K562 (cell line): ENCODE results near the gene PRPSAP1. TPM values are rescaled to one million over a fixed set of nuclear protein-coding genes. Genes with fewer than 3 reads are reported as not detected.
A peak's percentile ranks its signal among the peaks of the same experiment; 100 is the strongest.

Experiments
- GABPA ChIP-seq: fragments of 200-800 bp; sonication (Bioruptor generic); conservative IDR thresholded peaks from 2 replicates; pipeline ENCODE4 v1.6.1; 2016; ENCODE audit warnings: low read depth, missing genetic modification characterization, missing compliant biosample characterization
- HIVEP1 ChIP-seq: fragments of 250-450 bp; sonication (Bioruptor Pico); IDR thresholded peaks from 2 replicates; pipeline ENCODE4 v1.4.0; 2020; ENCODE audit warnings: mild to moderate bottlenecking
- MTA2 ChIP-seq: fragments of 450-650 bp; IDR thresholded peaks from 2 replicates; pipeline ENCODE4 v1.6.1; 2016; ENCODE audit warnings: low read depth
- POLR3A ChIP-seq: IDR thresholded peaks from 2 replicates; pipeline ENCODE4 v1.6.1; 2011; ENCODE audit warnings: borderline replicate concordance, mild to moderate bottlenecking, moderate library complexity; ENCODE audit not compliant: insufficient read length, insufficient read depth; ENCODE audit errors: extremely low read depth
- ZNF316 ChIP-seq: fragments of 450-650 bp; IDR thresholded peaks from 2 replicates; pipeline ENCODE4 v1.6.1; 2016
- polyA plus RNA-seq, 8 experiments: library from polyadenylated mRNA; depleted of rRNA in 4 of 8; stranded (reverse) in 5 of 8; unstranded in 3 of 8; fragments of >200 nt; fragmentation: Nextera tagmentation in 2 of 8; fragmentation: Illumina TruSeq in 1 of 8; extraction: Ambion mirVana in 2 of 8; extraction: Trizol in 1 of 8; gene quantifications; 2 replicates each; pipeline versions ENCODE4 v1.2.1 to v1.2.3, GENCODE V29; 2011 to 2014; ENCODE audit warnings: inconsistent platforms in 1 of 8, missing spikeins in 1 of 8
- total RNA-seq, 7 experiments: library from RNA; depleted of rRNA in 6 of 7; stranded (reverse); fragments of >200 nt in 6 of 7; fragmentation: Illumina TruSeq in 2 of 7; extraction: Trizol in 2 of 7; gene quantifications; 2 replicates each; pipeline versions ENCODE4 v1.2.1 to v1.2.3, GENCODE V29; 2011 to 2021; ENCODE audit warnings: low replicate concordance in 1 of 7
- TF ChIP-seq, protein P1 (sequence below): fragments of 450-650 bp; formaldehyde crosslinking; IDR thresholded peaks from 2 replicates; pipeline ENCODE4 v1.4.0; 2020; ENCODE audit warnings: mild to moderate bottlenecking, moderate library complexity
- TF ChIP-seq, protein P2 (sequence below): fragments of 450-650 bp; IDR thresholded peaks from one replicate; pipeline ENCODE4 v1.6.1; 2018; ENCODE audit warnings: mild to moderate bottlenecking, moderate library complexity; ENCODE audit not compliant: partially characterized antibody
- TF ChIP-seq, protein P3 (sequence below): fragments of 250-450 bp; sonication (Bioruptor Pico); IDR thresholded peaks from 2 replicates; pipeline ENCODE4 v1.9.0; 2021; ENCODE audit warnings: mild to moderate bottlenecking
- TF ChIP-seq, protein P4 (sequence below): fragments of 150-350 bp; IDR thresholded peaks from 2 replicates; pipeline ENCODE4 v1.6.1; 2014; ENCODE audit warnings: low read depth, mild to moderate bottlenecking, low read length, borderline replicate concordance
- TF ChIP-seq, protein P5 (sequence below): fragments of 250-450 bp; sonication (Bioruptor Pico); IDR thresholded peaks from 2 replicates; pipeline ENCODE4 v1.8.0; 2022; ENCODE audit warnings: moderate library complexity, mild to moderate bottlenecking, inconsistent platforms
- TF ChIP-seq, protein P6 (sequence below): fragments of 250-450 bp; sonication (Bioruptor Pico); IDR thresholded peaks from 2 replicates; pipeline ENCODE4 v1.5.0; 2021
- TF ChIP-seq, protein P7 (sequence below): sonication (generic); formaldehyde crosslinking; IDR thresholded peaks from 2 replicates; pipeline ENCODE4 v1.8.1; 2023; ENCODE audit warnings: mild to moderate bottlenecking, missing genetic modification reagents
- TF ChIP-seq, protein P8 (sequence below): sonication (generic); formaldehyde crosslinking; IDR thresholded peaks from 2 replicates; pipeline ENCODE4 v1.8.0; 2022; ENCODE audit warnings: mild to moderate bottlenecking, missing genetic modification reagents, borderline replicate concordance

The PRPSAP1 gene
- total and polyA plus RNA-seq, 9 of the 15 experiments (the other 6 are each of a cell fraction or from before 2014, with no cell fraction given): 21.9 to 77.1 (median 40.8) TPM

DNA sequence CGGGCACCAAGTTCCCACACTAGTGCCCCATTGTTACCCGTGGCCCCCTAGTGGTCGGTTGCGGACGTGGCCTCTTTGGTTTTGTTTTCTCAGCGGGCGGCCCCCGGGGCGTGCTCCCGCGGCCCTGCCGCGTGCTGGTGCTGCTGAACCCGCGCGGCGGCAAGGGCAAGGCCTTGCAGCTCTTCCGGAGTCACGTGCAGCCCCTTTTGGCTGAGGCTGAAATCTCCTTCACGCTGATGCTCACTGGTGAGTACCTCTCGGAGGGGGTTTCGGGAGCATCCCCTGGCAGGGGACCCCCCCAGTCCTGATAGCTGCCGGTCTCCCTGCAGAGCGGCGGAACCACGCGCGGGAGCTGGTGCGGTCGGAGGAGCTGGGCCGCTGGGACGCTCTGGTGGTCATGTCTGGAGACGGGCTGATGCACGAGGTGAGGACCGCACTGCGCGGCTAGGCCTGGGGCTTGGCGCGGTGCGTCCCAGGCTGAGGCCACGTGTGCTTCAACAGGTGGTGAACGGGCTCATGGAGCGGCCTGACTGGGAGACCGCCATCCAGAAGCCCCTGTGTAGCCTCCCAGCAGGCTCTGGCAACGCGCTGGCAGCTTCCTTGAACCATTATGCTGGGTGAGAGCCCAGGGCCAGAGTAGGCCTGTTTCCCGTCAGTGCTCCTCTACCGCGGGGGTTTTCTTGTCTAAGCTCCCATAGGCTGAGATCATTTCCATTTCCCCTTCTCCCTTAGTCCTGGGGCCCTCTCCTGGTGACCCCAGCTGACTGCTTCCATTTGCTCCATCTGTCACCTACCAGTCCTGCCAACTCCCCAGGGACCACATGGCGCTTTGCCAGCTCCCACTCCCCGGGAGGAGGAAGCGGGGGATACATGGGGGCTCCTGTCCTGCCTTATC is 32.4 kb upstream of the PRPSAP1 start (continued):
- TF ChIP-seq, protein P1, sequence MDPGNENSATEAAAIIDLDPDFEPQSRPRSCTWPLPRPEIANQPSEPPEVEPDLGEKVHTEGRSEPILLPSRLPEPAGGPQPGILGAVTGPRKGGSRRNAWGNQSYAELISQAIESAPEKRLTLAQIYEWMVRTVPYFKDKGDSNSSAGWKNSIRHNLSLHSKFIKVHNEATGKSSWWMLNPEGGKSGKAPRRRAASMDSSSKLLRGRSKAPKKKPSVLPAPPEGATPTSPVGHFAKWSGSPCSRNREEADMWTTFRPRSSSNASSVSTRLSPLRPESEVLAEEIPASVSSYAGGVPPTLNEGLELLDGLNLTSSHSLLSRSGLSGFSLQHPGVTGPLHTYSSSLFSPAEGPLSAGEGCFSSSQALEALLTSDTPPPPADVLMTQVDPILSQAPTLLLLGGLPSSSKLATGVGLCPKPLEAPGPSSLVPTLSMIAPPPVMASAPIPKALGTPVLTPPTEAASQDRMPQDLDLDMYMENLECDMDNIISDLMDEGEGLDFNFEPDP (CRISPR knock-in tag): no peak
- TF ChIP-seq, protein P2, sequence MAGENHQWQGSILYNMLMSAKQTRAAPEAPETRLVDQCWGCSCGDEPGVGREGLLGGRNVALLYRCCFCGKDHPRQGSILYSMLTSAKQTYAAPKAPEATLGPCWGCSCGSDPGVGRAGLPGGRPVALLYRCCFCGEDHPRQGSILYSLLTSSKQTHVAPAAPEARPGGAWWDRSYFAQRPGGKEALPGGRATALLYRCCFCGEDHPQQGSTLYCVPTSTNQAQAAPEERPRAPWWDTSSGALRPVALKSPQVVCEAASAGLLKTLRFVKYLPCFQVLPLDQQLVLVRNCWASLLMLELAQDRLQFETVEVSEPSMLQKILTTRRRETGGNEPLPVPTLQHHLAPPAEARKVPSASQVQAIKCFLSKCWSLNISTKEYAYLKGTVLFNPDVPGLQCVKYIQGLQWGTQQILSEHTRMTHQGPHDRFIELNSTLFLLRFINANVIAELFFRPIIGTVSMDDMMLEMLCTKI: no peak
- TF ChIP-seq MTA2 (no peak), POLR3A (no peak), HIVEP1 (CRISPR knock-in tag) (no peak), ZNF316 (no peak), GABPA (no peak)
- TF ChIP-seq, protein P3, sequence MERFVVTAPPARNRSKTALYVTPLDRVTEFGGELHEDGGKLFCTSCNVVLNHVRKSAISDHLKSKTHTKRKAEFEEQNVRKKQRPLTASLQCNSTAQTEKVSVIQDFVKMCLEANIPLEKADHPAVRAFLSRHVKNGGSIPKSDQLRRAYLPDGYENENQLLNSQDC (CRISPR knock-in tag): no peak
- TF ChIP-seq, protein P4, sequence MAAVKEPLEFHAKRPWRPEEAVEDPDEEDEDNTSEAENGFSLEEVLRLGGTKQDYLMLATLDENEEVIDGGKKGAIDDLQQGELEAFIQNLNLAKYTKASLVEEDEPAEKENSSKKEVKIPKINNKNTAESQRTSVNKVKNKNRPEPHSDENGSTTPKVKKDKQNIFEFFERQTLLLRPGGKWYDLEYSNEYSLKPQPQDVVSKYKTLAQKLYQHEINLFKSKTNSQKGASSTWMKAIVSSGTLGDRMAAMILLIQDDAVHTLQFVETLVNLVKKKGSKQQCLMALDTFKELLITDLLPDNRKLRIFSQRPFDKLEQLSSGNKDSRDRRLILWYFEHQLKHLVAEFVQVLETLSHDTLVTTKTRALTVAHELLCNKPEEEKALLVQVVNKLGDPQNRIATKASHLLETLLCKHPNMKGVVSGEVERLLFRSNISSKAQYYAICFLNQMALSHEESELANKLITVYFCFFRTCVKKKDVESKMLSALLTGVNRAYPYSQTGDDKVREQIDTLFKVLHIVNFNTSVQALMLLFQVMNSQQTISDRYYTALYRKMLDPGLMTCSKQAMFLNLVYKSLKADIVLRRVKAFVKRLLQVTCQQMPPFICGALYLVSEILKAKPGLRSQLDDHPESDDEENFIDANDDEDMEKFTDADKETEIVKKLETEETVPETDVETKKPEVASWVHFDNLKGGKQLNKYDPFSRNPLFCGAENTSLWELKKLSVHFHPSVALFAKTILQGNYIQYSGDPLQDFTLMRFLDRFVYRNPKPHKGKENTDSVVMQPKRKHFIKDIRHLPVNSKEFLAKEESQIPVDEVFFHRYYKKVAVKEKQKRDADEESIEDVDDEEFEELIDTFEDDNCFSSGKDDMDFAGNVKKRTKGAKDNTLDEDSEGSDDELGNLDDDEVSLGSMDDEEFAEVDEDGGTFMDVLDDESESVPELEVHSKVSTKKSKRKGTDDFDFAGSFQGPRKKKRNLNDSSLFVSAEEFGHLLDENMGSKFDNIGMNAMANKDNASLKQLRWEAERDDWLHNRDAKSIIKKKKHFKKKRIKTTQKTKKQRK: no peak
- TF ChIP-seq, protein P5, sequence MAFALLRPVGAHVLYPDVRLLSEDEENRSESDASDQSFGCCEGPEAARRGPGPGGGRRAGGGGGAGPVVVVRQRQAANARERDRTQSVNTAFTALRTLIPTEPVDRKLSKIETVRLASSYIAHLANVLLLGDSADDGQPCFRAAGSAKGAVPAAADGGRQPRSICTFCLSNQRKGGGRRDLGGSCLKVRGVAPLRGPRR (CRISPR knock-in tag): no peak
- TF ChIP-seq, protein P6, sequence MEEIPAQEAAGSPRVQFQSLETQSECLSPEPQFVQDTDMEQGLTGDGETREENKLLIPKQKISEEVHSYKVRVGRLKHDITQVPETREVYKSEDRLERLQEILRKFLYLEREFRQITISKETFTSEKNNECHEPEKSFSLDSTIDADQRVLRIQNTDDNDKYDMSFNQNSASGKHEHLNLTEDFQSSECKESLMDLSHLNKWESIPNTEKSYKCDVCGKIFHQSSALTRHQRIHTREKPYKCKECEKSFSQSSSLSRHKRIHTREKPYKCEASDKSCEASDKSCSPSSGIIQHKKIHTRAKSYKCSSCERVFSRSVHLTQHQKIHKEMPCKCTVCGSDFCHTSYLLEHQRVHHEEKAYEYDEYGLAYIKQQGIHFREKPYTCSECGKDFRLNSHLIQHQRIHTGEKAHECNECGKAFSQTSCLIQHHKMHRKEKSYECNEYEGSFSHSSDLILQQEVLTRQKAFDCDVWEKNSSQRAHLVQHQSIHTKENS (CRISPR knock-in tag): no peak
- TF ChIP-seq, protein P7, sequence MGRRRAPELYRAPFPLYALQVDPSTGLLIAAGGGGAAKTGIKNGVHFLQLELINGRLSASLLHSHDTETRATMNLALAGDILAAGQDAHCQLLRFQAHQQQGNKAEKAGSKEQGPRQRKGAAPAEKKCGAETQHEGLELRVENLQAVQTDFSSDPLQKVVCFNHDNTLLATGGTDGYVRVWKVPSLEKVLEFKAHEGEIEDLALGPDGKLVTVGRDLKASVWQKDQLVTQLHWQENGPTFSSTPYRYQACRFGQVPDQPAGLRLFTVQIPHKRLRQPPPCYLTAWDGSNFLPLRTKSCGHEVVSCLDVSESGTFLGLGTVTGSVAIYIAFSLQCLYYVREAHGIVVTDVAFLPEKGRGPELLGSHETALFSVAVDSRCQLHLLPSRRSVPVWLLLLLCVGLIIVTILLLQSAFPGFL (CRISPR knock-in tag): no peak
- TF ChIP-seq, protein P8, sequence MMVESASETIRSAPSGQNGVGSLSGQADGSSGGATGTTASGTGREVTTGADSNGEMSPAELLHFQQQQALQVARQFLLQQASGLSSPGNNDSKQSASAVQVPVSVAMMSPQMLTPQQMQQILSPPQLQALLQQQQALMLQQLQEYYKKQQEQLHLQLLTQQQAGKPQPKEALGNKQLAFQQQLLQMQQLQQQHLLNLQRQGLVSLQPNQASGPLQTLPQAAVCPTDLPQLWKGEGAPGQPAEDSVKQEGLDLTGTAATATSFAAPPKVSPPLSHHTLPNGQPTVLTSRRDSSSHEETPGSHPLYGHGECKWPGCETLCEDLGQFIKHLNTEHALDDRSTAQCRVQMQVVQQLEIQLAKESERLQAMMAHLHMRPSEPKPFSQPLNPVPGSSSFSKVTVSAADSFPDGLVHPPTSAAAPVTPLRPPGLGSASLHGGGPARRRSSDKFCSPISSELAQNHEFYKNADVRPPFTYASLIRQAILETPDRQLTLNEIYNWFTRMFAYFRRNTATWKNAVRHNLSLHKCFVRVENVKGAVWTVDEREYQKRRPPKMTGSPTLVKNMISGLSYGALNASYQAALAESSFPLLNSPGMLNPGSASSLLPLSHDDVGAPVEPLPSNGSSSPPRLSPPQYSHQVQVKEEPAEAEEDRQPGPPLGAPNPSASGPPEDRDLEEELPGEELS (CRISPR knock-in tag): peak; percentile 98
